Endodermal cell (in vitro differentiated cells): ENCODE results near the gene PDP2. TPM values are rescaled to one million over a fixed set of nuclear protein-coding genes. Genes with fewer than 3 reads are reported as not detected.

ENCODE experiments used
- DNase-seq: peaks from one replicate; pipeline ENCODE4 v3.0.0-alpha.2; 2017
- H3K27ac ChIP-seq: 2 replicates; pipeline ENCODE4 v1.5.1; 2013; ENCODE audit warnings: mild to moderate bottlenecking, low read depth, low read length, moderate library complexity
- H3K27me3 ChIP-seq: 2 replicates; pipeline ENCODE4 v1.6.1; 2013; ENCODE audit warnings: mild to moderate bottlenecking, low read length, moderate library complexity; ENCODE audit not compliant: insufficient read depth, control insufficient read depth, poor library complexity, severe bottlenecking
- H3K36me3 ChIP-seq: 2 replicates; pipeline ENCODE4 v1.7.0; 2013; ENCODE audit warnings: mild to moderate bottlenecking, low read length, moderate library complexity; ENCODE audit not compliant: control insufficient read depth, insufficient read depth
- H3K4me1 ChIP-seq: one replicate; pipeline ENCODE4 v1.7.0; 2013; ENCODE audit warnings: low read length; ENCODE audit not compliant: control insufficient read depth, insufficient read depth
- H3K4me3 ChIP-seq: 2 replicates; pipeline ENCODE4 v1.5.1; 2013; ENCODE audit warnings: mild to moderate bottlenecking, low read length, moderate library complexity
- H3K9ac ChIP-seq: 2 replicates; pipeline ENCODE4 v1.6.1; 2013; ENCODE audit warnings: mild to moderate bottlenecking, low read length, moderate library complexity; ENCODE audit not compliant: poor library complexity, severe bottlenecking; ENCODE audit errors: extremely low read depth
- H3K9me3 ChIP-seq: 2 replicates; pipeline ENCODE4 v1.6.1; 2013; ENCODE audit warnings: mild to moderate bottlenecking, low read length, moderate library complexity; ENCODE audit not compliant: control insufficient read depth
- H3K27ac Mint-ChIP-seq: 2 replicates; pipeline ENCODE4 v1.8.0; 2020; ENCODE audit warnings: mixed read lengths
- H3K27me3 Mint-ChIP-seq: 2 replicates; pipeline ENCODE4 v1.8.0; 2021; ENCODE audit warnings: mild to moderate bottlenecking, mixed read lengths; ENCODE audit not compliant: insufficient read depth
- H3K36me3 Mint-ChIP-seq: 2 replicates; pipeline ENCODE4 v1.8.0; 2020; ENCODE audit warnings: low read depth, mixed read lengths
- H3K4me1 Mint-ChIP-seq: 2 replicates; pipeline ENCODE4 v1.8.0; 2020; ENCODE audit warnings: mixed read lengths
- H3K4me3 Mint-ChIP-seq: 2 replicates; pipeline ENCODE4 v1.8.0; 2020; ENCODE audit warnings: mild to moderate bottlenecking, moderate library complexity, mixed read lengths
- H3K9me3 Mint-ChIP-seq: 2 replicates; pipeline ENCODE4 v1.8.0; 2020; ENCODE audit warnings: mild to moderate bottlenecking, mixed read lengths
- WGBS, 2 experiments: methylation state at CpG; one replicate each; pipeline versions ENCODE4 v1.1.5 to v1.1.7; 2013; ENCODE audit warnings: missing lambda C conversion rate in 2 of 2, mixed read lengths in 1 of 2; ENCODE audit not compliant: insufficient coverage in 1 of 2, insufficient read length in 1 of 2; 5-methylcytosine and 5-hydroxymethylcytosine counted together
- total RNA-seq, 2 donors: library from RNA; stranded (reverse); fragmentation: NEBNext Ultra II Directional in 1 of 2; extraction: Animal tissue kit (Norgen Biotek cat#: 25700) in 1 of 2; gene quantifications; 2 replicates in 1 of 2; 3 replicates in 1 of 2; pipeline ENCODE4 v1.2.1, GENCODE V29; 2021
- TF ChIP-seq, protein P1 (sequence below): fragments of 200-600 bp; sonication (generic); conservative IDR thresholded peaks from 2 replicates; pipeline ENCODE4 v1.5.0; 2021; ENCODE audit warnings: antibody characterized with exemption, mild to moderate bottlenecking

Gene PDP2
- total RNA-seq, 2 donors from 2014 or later, result 23.1 to 31.5 TPM

DNA sequence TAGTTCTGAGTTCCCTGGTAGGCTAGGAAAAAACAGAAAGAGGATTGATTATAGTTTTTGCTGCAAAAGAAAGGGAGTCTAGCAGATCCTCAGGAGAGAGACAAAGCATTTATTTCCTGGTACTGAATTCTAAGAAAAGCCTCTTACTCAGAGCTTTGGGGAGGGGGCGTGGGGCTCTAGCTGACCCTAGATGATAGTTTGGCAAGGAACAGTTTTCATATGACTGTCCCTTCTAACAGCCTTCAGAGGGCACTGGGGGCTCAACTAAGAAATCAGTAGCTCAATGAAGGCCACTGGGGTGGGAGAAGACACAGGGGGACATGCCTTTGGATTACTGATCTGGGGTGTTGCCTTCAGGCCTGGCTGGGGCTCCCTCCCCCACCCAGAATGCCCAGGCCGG lies 32.1 kb upstream of the PDP2 start:
- no peak for DNase-seq
- Histone ChIP-seq H3K27me3 (peaks cover 56% of the 10 kb centered on the region), H3K36me3 (no peaks in the 10 kb centered on the region), H3K9me3 (no peaks in the 10 kb centered on the region), H3K4me3 (no peak overlapping the region), H3K9ac (no peak overlapping the region), H3K27ac (no peak overlapping the region), H3K4me1 (no peaks in the 10 kb centered on the region)
- Mint-ChIP-seq H3K27me3 (peaks cover 56% of the 10 kb centered on the region), H3K4me3 (no peak overlapping the region), H3K36me3 (no peaks in the 10 kb centered on the region), H3K4me1 (peaks cover 2% of the 10 kb centered on the region), H3K27ac (no peak overlapping the region), H3K9me3 (no peaks in the 10 kb centered on the region)
- WGBS, 2 experiments, result 80 to 86% methylated on average over 1 to 2 of the region's 2 CpGs
- TF ChIP-seq, protein P1, sequence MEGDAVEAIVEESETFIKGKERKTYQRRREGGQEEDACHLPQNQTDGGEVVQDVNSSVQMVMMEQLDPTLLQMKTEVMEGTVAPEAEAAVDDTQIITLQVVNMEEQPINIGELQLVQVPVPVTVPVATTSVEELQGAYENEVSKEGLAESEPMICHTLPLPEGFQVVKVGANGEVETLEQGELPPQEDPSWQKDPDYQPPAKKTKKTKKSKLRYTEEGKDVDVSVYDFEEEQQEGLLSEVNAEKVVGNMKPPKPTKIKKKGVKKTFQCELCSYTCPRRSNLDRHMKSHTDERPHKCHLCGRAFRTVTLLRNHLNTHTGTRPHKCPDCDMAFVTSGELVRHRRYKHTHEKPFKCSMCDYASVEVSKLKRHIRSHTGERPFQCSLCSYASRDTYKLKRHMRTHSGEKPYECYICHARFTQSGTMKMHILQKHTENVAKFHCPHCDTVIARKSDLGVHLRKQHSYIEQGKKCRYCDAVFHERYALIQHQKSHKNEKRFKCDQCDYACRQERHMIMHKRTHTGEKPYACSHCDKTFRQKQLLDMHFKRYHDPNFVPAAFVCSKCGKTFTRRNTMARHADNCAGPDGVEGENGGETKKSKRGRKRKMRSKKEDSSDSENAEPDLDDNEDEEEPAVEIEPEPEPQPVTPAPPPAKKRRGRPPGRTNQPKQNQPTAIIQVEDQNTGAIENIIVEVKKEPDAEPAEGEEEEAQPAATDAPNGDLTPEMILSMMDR, result no peak

- H3K4me1 ChIP-seq, result no peaks in the 10 kb centered on the region
- no peak overlapping the region for H3K27ac Mint-ChIP-seq
- H3K27me3 Mint-ChIP-seq, result peaks cover 47% of the 10 kb centered on the region
- H3K9me3 ChIP-seq, result no peaks in the 10 kb centered on the region
- no peaks in the 10 kb centered on the region for H3K36me3 ChIP-seq
- H3K4me1 Mint-ChIP-seq, result peaks cover under 1% of the 10 kb centered on the region
- H3K36me3 Mint-ChIP-seq, result no peaks in the 10 kb centered on the region
- H3K27me3 ChIP-seq, result peaks cover 47% of the 10 kb centered on the region
- TF ChIP-seq, protein P1, result no peak
- H3K9me3 Mint-ChIP-seq, result no peaks in the 10 kb centered on the region
- no peak overlapping the region for H3K27ac ChIP-seq
- WGBS, 2 experiments, result 79 to 83% methylated on average over 2 of the region's 2 CpGs
- no peak overlapping the region for H3K4me3 ChIP-seq
- H3K4me3 Mint-ChIP-seq, result no peak overlapping the region
- H3K9ac ChIP-seq, result no peak overlapping the region
- peak; percentile 27 for DNase-seq
Measured at GRCh38 chr16:66849021-66849420, 31.3 kb upstream of the PDP2 start.

- Mint-ChIP-seq H3K27me3 (peaks cover 43% of the 10 kb centered on the region), H3K4me1 (no peaks in the 10 kb centered on the region), H3K27ac (no peak overlapping the region), H3K36me3 (no peaks in the 10 kb centered on the region), H3K9me3 (no peaks in the 10 kb centered on the region), H3K4me3 (no peak overlapping the region)
- Histone ChIP-seq H3K36me3 (no peaks in the 10 kb centered on the region), H3K9me3 (no peaks in the 10 kb centered on the region), H3K27ac (no peak overlapping the region), H3K4me1 (no peaks in the 10 kb centered on the region), H3K27me3 (peaks cover 42% of the 10 kb centered on the region), H3K9ac (no peak overlapping the region), H3K4me3 (no peak overlapping the region)
- TF ChIP-seq, protein P1, result peak; percentile 54
- DNase-seq, result peak; percentile 62
- WGBS, 2 experiments, result 80 to 82% methylated on average over 3 to 4 of the region's 4 CpGs
Measured at GRCh38 chr16:66849549-66849948, 30.8 kb upstream of the PDP2 start.
